Lower leg skin (tissue), 3 donors: Measurements from ENCODE around the gene SEMA5B.

Experiments
- POLR2A ChIP-seq, 2 donors: fragments of 450-650 bp; IDR thresholded peaks; one replicate each; pipeline ENCODE4 v1.6.1; 2016 to 2017; ENCODE audit warnings: antibody characterized with exemption in 2 of 2, mild to moderate bottlenecking in 1 of 2, moderate library complexity in 1 of 2
- TF ChIP-seq, protein P1 (sequence below), 3 donors: fragments of 450-650 bp; IDR thresholded peaks; one replicate each; pipeline ENCODE4 v1.5.1; 2016; ENCODE audit warnings: antibody characterized with exemption in 3 of 3, mild to moderate bottlenecking in 3 of 3, moderate library complexity in 2 of 3

- TF ChIP-seq, protein P1, sequence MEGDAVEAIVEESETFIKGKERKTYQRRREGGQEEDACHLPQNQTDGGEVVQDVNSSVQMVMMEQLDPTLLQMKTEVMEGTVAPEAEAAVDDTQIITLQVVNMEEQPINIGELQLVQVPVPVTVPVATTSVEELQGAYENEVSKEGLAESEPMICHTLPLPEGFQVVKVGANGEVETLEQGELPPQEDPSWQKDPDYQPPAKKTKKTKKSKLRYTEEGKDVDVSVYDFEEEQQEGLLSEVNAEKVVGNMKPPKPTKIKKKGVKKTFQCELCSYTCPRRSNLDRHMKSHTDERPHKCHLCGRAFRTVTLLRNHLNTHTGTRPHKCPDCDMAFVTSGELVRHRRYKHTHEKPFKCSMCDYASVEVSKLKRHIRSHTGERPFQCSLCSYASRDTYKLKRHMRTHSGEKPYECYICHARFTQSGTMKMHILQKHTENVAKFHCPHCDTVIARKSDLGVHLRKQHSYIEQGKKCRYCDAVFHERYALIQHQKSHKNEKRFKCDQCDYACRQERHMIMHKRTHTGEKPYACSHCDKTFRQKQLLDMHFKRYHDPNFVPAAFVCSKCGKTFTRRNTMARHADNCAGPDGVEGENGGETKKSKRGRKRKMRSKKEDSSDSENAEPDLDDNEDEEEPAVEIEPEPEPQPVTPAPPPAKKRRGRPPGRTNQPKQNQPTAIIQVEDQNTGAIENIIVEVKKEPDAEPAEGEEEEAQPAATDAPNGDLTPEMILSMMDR (IDR thresholded peaks at IDR 0.05), result no peak
- TF ChIP-seq POLR2A (IDR thresholded peaks at IDR 0.05), result no peak
These were observed 25.3 kb downstream of the SEMA5B start for GRCh38 chr3:123002100-123002748.
